ENCODE results near the gene PSMD1. TPM values are rescaled to one million over a fixed set of nuclear protein-coding genes. Genes with fewer than 3 reads are reported as not detected.

The PSMD1 gene
- total and polyA plus RNA-seq, 2 of the 8 experiments (the other 6 are each of a cell fraction or from before 2014, with no cell fraction given), result 179 to 272 TPM

DNA sequence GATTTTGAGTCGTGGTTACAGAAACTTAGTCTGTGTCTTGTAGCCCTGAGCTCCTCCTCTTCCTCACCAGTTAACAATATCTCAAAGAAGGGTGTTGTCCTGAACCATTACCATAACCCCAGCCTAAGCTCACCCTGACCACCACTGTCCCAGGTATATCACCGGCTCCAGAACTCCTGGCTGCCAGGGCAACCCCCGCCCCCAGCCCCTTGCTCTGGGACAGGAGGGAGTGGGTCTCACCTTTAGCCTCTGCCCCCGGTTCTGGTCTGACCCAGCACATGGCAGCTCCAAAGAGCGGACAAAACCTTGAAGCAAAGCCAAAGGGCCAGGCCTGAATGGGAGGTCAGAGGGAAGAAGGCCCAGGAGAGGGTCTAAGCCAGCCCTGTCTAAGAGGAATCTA, 5.6 kb upstream of the PSMD1 start (continued):
- TF ChIP-seq SAP30 (IDR thresholded peaks at IDR 0.05; ENCODE audit: insufficient read depth, insufficient replicate concordance, low read length) (no peak), HDAC2 (IDR thresholded peaks at IDR 0.05; ENCODE audit: borderline replicate concordance in 1 of 2, low read depth in 2 of 2, low read length in 2 of 2) (no peak), RFX5 (IDR thresholded peaks at IDR 0.05; ENCODE audit: borderline replicate concordance, low read depth, low read length) (no peak), SP2 (IDR thresholded peaks at IDR 0.05; ENCODE audit: low read length) (no peak), TEAD4 (IDR thresholded peaks at IDR 0.05; ENCODE audit: low read depth, low read length) (no peak), CBX5 (IDR thresholded peaks at IDR 0.05; ENCODE audit: low read depth, low read length) (no peak), SIN3A (conservative IDR thresholded peaks at IDR 0.05 in 1 of 2, IDR thresholded peaks at IDR 0.05 in 1 of 2; ENCODE audit: low read depth in 1 of 2, low read length in 2 of 2) (no peak)
